DOHH2 (cell line): Measurements from ENCODE around the gene TDRD12.

Source experiments
- H3F3A ChIP-seq: fragments of 200-600 bp; sonication (generic), shearing (Covaris generic); 2 replicates; pipeline ENCODE4 v1.6.0; 2016; ENCODE audit warnings: antibody characterized with exemption, mild to moderate bottlenecking; ENCODE audit not compliant: control insufficient read depth, insufficient read depth
- H3K27ac ChIP-seq: fragments of 200-600 bp; sonication (generic); 2 replicates; pipeline ENCODE4 v1.5.1; 2014; ENCODE audit warnings: low read depth, mild to moderate bottlenecking, low read length, moderate library complexity
- H3K27me3 ChIP-seq: fragments of 200-600 bp; sonication (generic); 2 replicates; pipeline ENCODE4 v1.6.1; 2014; ENCODE audit warnings: mild to moderate bottlenecking, low read length, mixed read lengths; ENCODE audit not compliant: control insufficient read depth
- H3K36me3 ChIP-seq: fragments of 200-600 bp; sonication (generic); 2 replicates; pipeline ENCODE4 v1.6.1; 2014; ENCODE audit warnings: mild to moderate bottlenecking, low read length, moderate library complexity, mixed read lengths; ENCODE audit not compliant: control insufficient read depth
- H3K4me1 ChIP-seq: fragments of 200-600 bp; sonication (generic); 2 replicates; pipeline ENCODE4 v1.6.1; 2014; ENCODE audit warnings: mild to moderate bottlenecking, low read length, mixed read lengths; ENCODE audit not compliant: control insufficient read depth
- H3K4me2 ChIP-seq: fragments of 200-600 bp; sonication (generic); 2 replicates; pipeline ENCODE4 v1.6.0; 2014; ENCODE audit warnings: mild to moderate bottlenecking, low read length, moderate library complexity
- H3K4me3 ChIP-seq: fragments of 200-600 bp; sonication (generic); 2 replicates; pipeline ENCODE4 v1.5.1; 2014; ENCODE audit warnings: mild to moderate bottlenecking, low read length, mixed read lengths
- H3K79me2 ChIP-seq: fragments of 200-600 bp; sonication (generic); 2 replicates; pipeline ENCODE4 v1.6.1; 2014; ENCODE audit warnings: mild to moderate bottlenecking, low read length, mixed read lengths; ENCODE audit not compliant: control insufficient read depth
- H3K9me2 ChIP-seq: fragments of 200-600 bp; sonication (generic); replicated peaks from 2 replicates; pipeline ENCODE4 v1.6.1; 2014; ENCODE audit warnings: mild to moderate bottlenecking, low read length, mixed read lengths; ENCODE audit not compliant: control insufficient read depth
- H3K9me3 ChIP-seq: fragments of 200-600 bp; sonication (generic); 2 replicates; pipeline ENCODE4 v1.6.1; 2014; ENCODE audit warnings: antibody characterized with exemption, low read length, mixed read lengths; ENCODE audit not compliant: control insufficient read depth, insufficient read depth
- H4K20me1 ChIP-seq: fragments of 200-600 bp; sonication (generic); 2 replicates; pipeline ENCODE4 v1.6.0; 2014; ENCODE audit warnings: low read depth, mild to moderate bottlenecking, antibody characterized with exemption, low read length, moderate library complexity; ENCODE audit not compliant: control insufficient read depth, insufficient read depth
- CTCF ChIP-seq: fragments of 200-600 bp; sonication (generic); IDR thresholded peaks from one replicate; pipeline ENCODE4 v1.5.1; 2014; ENCODE audit warnings: antibody characterized with exemption, mild to moderate bottlenecking, low read depth, low read length; ENCODE audit not compliant: poor library complexity, severe bottlenecking
- EZH2phosphoT487 ChIP-seq: fragments of 200-600 bp; sonication (generic); IDR thresholded peaks from 2 replicates; pipeline ENCODE4 v1.6.1; 2017; ENCODE audit warnings: borderline replicate concordance, mild to moderate bottlenecking, antibody characterized with exemption, low read length, moderate library complexity, mixed read lengths

The TDRD12 gene

GRCh38 chr19:32822916-32823746, 103.6 kb downstream of the TDRD12 start:
- H3K36me3 ChIP-seq = no peaks in the 10 kb centered on the region

GRCh38 chr19:32823747-32824102, 104.2 kb downstream of the TDRD12 start:
- Histone ChIP-seq H3K9me3 (no peaks in the 10 kb centered on the region), H3F3A (no peaks in the 10 kb centered on the region), H3K4me3 (no peak overlapping the region), H3K27ac (no peak overlapping the region), H4K20me1 (no peaks in the 10 kb centered on the region), H3K79me2 (no peaks in the 10 kb centered on the region), H3K4me2 (no peak overlapping the region), H3K9me2 (no peaks in the 10 kb centered on the region), H3K36me3 (no peaks in the 10 kb centered on the region), H3K4me1 (no peaks in the 10 kb centered on the region), H3K27me3 (peaks cover 4% of the 10 kb centered on the region)
- no peak for TF ChIP-seq EZH2phosphoT487
- TF ChIP-seq CTCF = no peak

More at GRCh38 chr19:32822916-32823746, 103.6 kb downstream of the TDRD12 start:
- no peaks in the 10 kb centered on the region for H3K79me2 ChIP-seq
- H3K4me3 ChIP-seq = no peak overlapping the region
- no peak overlapping the region for H3K27ac ChIP-seq
- H3K4me1 ChIP-seq = no peaks in the 10 kb centered on the region
- no peak for TF ChIP-seq CTCF
- H3K9me3 ChIP-seq = no peaks in the 10 kb centered on the region
- no peaks in the 10 kb centered on the region for H3F3A ChIP-seq
- no peak overlapping the region for H3K4me2 ChIP-seq
- H4K20me1 ChIP-seq = no peaks in the 10 kb centered on the region
- peaks cover 4% of the 10 kb centered on the region for H3K27me3 ChIP-seq
- H3K9me2 ChIP-seq = no peaks in the 10 kb centered on the region

GRCh38 chr19:32824191-32824751, 104.7 kb downstream of the TDRD12 start:
- Histone ChIP-seq H3K27me3 (peaks cover 4% of the 10 kb centered on the region), H3F3A (no peaks in the 10 kb centered on the region), H3K9me3 (no peaks in the 10 kb centered on the region), H3K9me2 (no peaks in the 10 kb centered on the region), H3K4me1 (no peaks in the 10 kb centered on the region), H3K79me2 (no peaks in the 10 kb centered on the region), H3K36me3 (no peaks in the 10 kb centered on the region), H3K27ac (no peak overlapping the region), H3K4me2 (no peak overlapping the region), H3K4me3 (no peak overlapping the region), H4K20me1 (no peaks in the 10 kb centered on the region)
- no peak for TF ChIP-seq CTCF
- TF ChIP-seq EZH2phosphoT487 = no peak
